HCT116 (cell line): ENCODE results near the gene GSDMA. TPM values are rescaled to one million over a fixed set of nuclear protein-coding genes. Genes with fewer than 3 reads are reported as not detected.

ENCODE experiments used
- ATAC-seq: fragments of 200-7000 bp; cut with Tn5 transposase; 2 replicates; pipeline ENCODE4 v1.9.1; 2020; ENCODE audit warnings: mild to moderate bottlenecking, moderate library complexity
- BruUV-seq: library from RNA; stranded (reverse); fragments of 400-500 nt; replicated peaks from 2 replicates; lab custom pipeline; 2021; lab: Mats Ljungman, UMichigan
- CTCF ChIA-PET: fragments of 300-600 bp; sonication (Branson Sonifier 250); formaldehyde crosslinking; loops from one replicate; lab custom pipeline; 2021; ENCODE audit warnings: antibody characterized with exemption; lab: Charles Lee
- POLR2A ChIA-PET: fragments of 300-600, 350-600 bp; sonication (Branson Sonifier 250); formaldehyde crosslinking; loops from one replicate; lab custom pipeline; 2021; ENCODE audit warnings: antibody characterized with exemption; lab: Charles Lee
- RAD21 ChIA-PET, 2 experiments: fragments of 300-600 bp; sonication (Branson Sonifier 250); formaldehyde crosslinking; loops; one replicate each; lab custom pipeline; 2023; ENCODE audit warnings: low total read pairs in 2 of 2; ENCODE audit not compliant: uncharacterized antibody in 2 of 2, unreplicated experiment in 2 of 2, low non-redundant PET in 1 of 2; lab: Charles Lee
- DNase-seq: peaks from one replicate; pipeline ENCODE4 v3.0.0-alpha.2; 2010; ENCODE audit warnings: low read depth, low spot score
- H2AFZ ChIP-seq: fragments of 200-600 bp; shearing (Covaris generic), sonication (generic); 2 replicates; pipeline ENCODE4 v1.6.1; 2017; ENCODE audit warnings: low read depth, mixed run types, mixed read lengths, antibody characterized with exemption, low read length; ENCODE audit not compliant: poor library complexity, severe bottlenecking
- H3K27ac ChIP-seq: 2 replicates; pipeline ENCODE4 v1.5.1; 2012; ENCODE audit warnings: low read depth, low read length
- H3K27me3 ChIP-seq: fragments of 200-600 bp; sonication (generic); 2 replicates; pipeline ENCODE4 v1.6.1; 2016; ENCODE audit warnings: mixed run types, low read length, mixed read lengths; ENCODE audit not compliant: insufficient read depth
- H3K36me3 ChIP-seq, 2 experiments: fragments of 200-500 bp in 1 of 2; fragments of 200-600 bp in 1 of 2; sonication (Bioruptor generic) in 1 of 2; sonication (generic) in 1 of 2; 2 replicates each; pipeline versions ENCODE4 v1.5.1 to v1.6.1; 2014 to 2016; ENCODE audit warnings: low read length in 2 of 2, inconsistent platforms in 1 of 2, mixed read lengths in 1 of 2, mixed run types in 1 of 2; ENCODE audit not compliant: insufficient read depth in 2 of 2, control insufficient read depth in 1 of 2
- H3K4me1 ChIP-seq, 2 experiments: fragments of 200-600 bp in 1 of 2; sonication (generic) in 1 of 2; 2 replicates each; pipeline versions ENCODE4 v1.5.1 to v1.6.1; 2012 to 2017; ENCODE audit warnings: low read length in 2 of 2, inconsistent platforms in 1 of 2, mild to moderate bottlenecking in 1 of 2, mixed read lengths in 1 of 2, mixed run types in 1 of 2, moderate library complexity in 1 of 2; ENCODE audit not compliant: insufficient read depth in 2 of 2, control insufficient read depth in 1 of 2
- H3K4me2 ChIP-seq: fragments of 200-600 bp; sonication (generic); 2 replicates; pipeline ENCODE4 v1.6.1; 2017; ENCODE audit warnings: mixed run types, low read length, mixed read lengths
- H3K4me3 ChIP-seq, 2 experiments: fragments of 200-600 bp in 1 of 2; sonication (generic) in 1 of 2; replicated peaks in 1 of 2; 2 replicates each; pipeline ENCODE4 v1.5.1; 2011 to 2016; ENCODE audit warnings: low read length in 2 of 2, control low read depth in 1 of 2, low read depth in 1 of 2, mild to moderate bottlenecking in 1 of 2, mixed read lengths in 1 of 2, mixed run types in 1 of 2
- H3K79me2 ChIP-seq: fragments of 200-600 bp; sonication (generic); 2 replicates; pipeline ENCODE4 v1.6.1; 2017; ENCODE audit warnings: mild to moderate bottlenecking, mixed run types, low read length, moderate library complexity, mixed read lengths; ENCODE audit not compliant: insufficient read depth
- H3K9ac ChIP-seq: fragments of 200-600 bp; sonication (generic); 2 replicates; pipeline ENCODE4 v1.6.1; 2016; ENCODE audit warnings: low read length, mixed read lengths
- H3K9me2 ChIP-seq: fragments of 200-600 bp; sonication (generic), shearing (Covaris generic); 2 replicates; pipeline ENCODE4 v1.6.1; 2017; ENCODE audit warnings: mixed run types, mild to moderate bottlenecking, moderate library complexity; ENCODE audit not compliant: insufficient read depth
- H3K9me3 ChIP-seq, 2 experiments: fragments of 200-500 bp in 1 of 2; fragments of 200-600 bp in 1 of 2; sonication (Bioruptor generic) in 1 of 2; sonication (generic) in 1 of 2; 2 replicates each; pipeline ENCODE4 v1.6.1; 2014 to 2017; ENCODE audit warnings: low read length in 2 of 2, mixed read lengths in 2 of 2, inconsistent platforms in 1 of 2, low read depth in 1 of 2, mild to moderate bottlenecking in 1 of 2, mixed run types in 1 of 2, moderate library complexity in 1 of 2; ENCODE audit not compliant: control insufficient read depth in 1 of 2, insufficient read depth in 1 of 2
- H4K20me1 ChIP-seq: fragments of 200-600 bp; sonication (generic), shearing (Covaris generic); 2 replicates; pipeline ENCODE4 v1.6.1; 2017; ENCODE audit warnings: mixed run types, mild to moderate bottlenecking, moderate library complexity; ENCODE audit not compliant: insufficient read depth
- CBX3 ChIP-seq: IDR thresholded peaks from 2 replicates; pipeline ENCODE4 v1.6.1; 2012; ENCODE audit warnings: low read depth
- CEBPB ChIP-seq: IDR thresholded peaks from 2 replicates; pipeline ENCODE4 v1.6.1; 2012; ENCODE audit warnings: low read depth
- ELF1 ChIP-seq: IDR thresholded peaks from 2 replicates; pipeline ENCODE4 v1.6.1; 2012; ENCODE audit warnings: low read depth, borderline replicate concordance
- EZH2 ChIP-seq: fragments of 200-600 bp; sonication (generic); IDR thresholded peaks from 2 replicates; pipeline ENCODE4 v1.6.1; 2017; ENCODE audit warnings: antibody characterized with exemption, mixed run types
- JUND ChIP-seq: IDR thresholded peaks from 2 replicates; pipeline ENCODE4 v1.6.1; 2012
- POLR2A ChIP-seq: IDR thresholded peaks from 2 replicates; pipeline ENCODE4 v1.7.0; 2011; ENCODE audit warnings: borderline replicate concordance; ENCODE audit not compliant: insufficient read depth, insufficient read length; ENCODE audit errors: extremely low read depth
- POLR2AphosphoS5 ChIP-seq: IDR thresholded peaks from 2 replicates; pipeline ENCODE4 v1.6.1; 2011; ENCODE audit warnings: mild to moderate bottlenecking, low read depth, low read length, moderate library complexity
- RAD21 ChIP-seq: IDR thresholded peaks from 2 replicates; pipeline ENCODE4 v1.6.1; 2012; ENCODE audit warnings: low read depth, mild to moderate bottlenecking
- YY1 ChIP-seq: IDR thresholded peaks from 2 replicates; pipeline ENCODE4 v1.6.1; 2011; ENCODE audit warnings: low read length, low read depth, moderate library complexity, mild to moderate bottlenecking; ENCODE audit not compliant: insufficient replicate concordance; ENCODE audit errors: extremely low read depth
- ZFX ChIP-seq: fragments of 450-650 bp; IDR thresholded peaks from 2 replicates; pipeline ENCODE4 v1.6.1; 2017
- ZNF274 ChIP-seq: fragments of 200-500 bp; sonication (Bioruptor generic); IDR thresholded peaks from 2 replicates; pipeline ENCODE4 v1.6.1; 2014; ENCODE audit warnings: mild to moderate bottlenecking, low read depth, low read length, inconsistent platforms
- intact Hi-C: fragments of 100-400 bp; cut with micrococcal nuclease; formaldehyde crosslinking; loops from 2 replicates; pipeline ENCODE4 v1.10.0; 2022
- total RNA-seq: library from RNA; stranded (reverse); gene quantifications from one replicate; pipeline ENCODE4 v1.2.1, GENCODE V29; 2021; ENCODE audit not compliant: unreplicated experiment
- TF ChIP-seq, protein P1 (sequence below): IDR thresholded peaks from 2 replicates; pipeline ENCODE4 v1.6.1; 2011; ENCODE audit warnings: mild to moderate bottlenecking, low read length, moderate library complexity; ENCODE audit not compliant: insufficient replicate concordance; ENCODE audit errors: extremely low read depth
- TF ChIP-seq, protein P2 (sequence below), 3 experiments: fragments of 200-600 bp in 1 of 3; sonication (generic) in 1 of 3; IDR thresholded peaks in 2 of 3; conservative IDR thresholded peaks in 1 of 3; 2 replicates each; pipeline ENCODE4 v1.5.1; 2012 to 2017; ENCODE audit warnings: low read depth in 2 of 3, low read length in 2 of 3, antibody characterized with exemption in 1 of 3, borderline replicate concordance in 1 of 3, control low read depth in 1 of 3, mild to moderate bottlenecking in 1 of 3, mixed read lengths in 1 of 3, mixed run types in 1 of 3, moderate library complexity in 1 of 3; ENCODE audit not compliant: insufficient read depth in 1 of 3

GSDMA gene
- total RNA-seq, 1 experiment from 2014 or later = not detected

DNA sequence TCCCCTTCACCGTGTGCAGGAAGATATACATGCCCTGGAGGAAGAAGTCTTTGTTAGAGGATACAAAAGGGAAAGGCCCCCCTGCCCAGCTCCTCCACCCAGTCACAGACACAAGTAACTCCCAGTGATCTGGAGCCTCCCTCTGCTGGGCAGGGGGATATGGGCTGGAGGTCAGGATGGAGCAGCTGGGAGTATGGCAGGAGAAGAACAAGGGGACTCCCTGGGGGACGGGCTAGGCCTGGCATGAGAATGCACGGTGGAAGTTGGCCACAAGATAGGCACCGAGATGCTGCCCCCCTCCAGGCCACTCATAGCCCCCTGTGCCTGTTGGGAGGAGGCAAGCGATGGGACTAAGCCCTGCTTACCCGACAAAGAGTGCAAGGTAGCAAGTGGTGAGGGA lies 39.6 kb upstream of the GSDMA start:
- ATAC-seq = no peak
- ChIA-PET RAD21 (no interaction called here), POLR2A (no interaction called here)
- BruUV-seq = no TSS peak
- peaks cover 5 to 31% of the 10 kb centered on the region in 2 experiments; a peak in 2 of 4 replicates for H3K36me3 ChIP-seq
- no peak overlapping the region for H2AFZ ChIP-seq
- no peak for DNase-seq
- peaks cover 0 to 15% of the 10 kb centered on the region in 2 experiments; a peak in 3 of 4 replicates for H3K4me1 ChIP-seq
- no peaks in the 10 kb centered on the region for H4K20me1 ChIP-seq
- TF ChIP-seq CEBPB (no peak), RAD21 (no peak), POLR2AphosphoS5 (no peak), ZFX (no peak)
- TF ChIP-seq, protein P1, sequence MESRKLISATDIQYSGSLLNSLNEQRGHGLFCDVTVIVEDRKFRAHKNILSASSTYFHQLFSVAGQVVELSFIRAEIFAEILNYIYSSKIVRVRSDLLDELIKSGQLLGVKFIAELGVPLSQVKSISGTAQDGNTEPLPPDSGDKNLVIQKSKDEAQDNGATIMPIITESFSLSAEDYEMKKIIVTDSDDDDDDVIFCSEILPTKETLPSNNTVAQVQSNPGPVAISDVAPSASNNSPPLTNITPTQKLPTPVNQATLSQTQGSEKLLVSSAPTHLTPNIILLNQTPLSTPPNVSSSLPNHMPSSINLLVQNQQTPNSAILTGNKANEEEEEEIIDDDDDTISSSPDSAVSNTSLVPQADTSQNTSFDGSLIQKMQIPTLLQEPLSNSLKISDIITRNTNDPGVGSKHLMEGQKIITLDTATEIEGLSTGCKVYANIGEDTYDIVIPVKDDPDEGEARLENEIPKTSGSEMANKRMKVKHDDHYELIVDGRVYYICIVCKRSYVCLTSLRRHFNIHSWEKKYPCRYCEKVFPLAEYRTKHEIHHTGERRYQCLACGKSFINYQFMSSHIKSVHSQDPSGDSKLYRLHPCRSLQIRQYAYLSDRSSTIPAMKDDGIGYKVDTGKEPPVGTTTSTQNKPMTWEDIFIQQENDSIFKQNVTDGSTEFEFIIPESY = no peak
- TF ChIP-seq, all 23 proteins: peak for 0
- Histone ChIP-seq H3K27ac (no peak overlapping the region), H3K4me3 (no peak overlapping the region), H3K4me2 (no peak overlapping the region), H3K9me2 (no peaks in the 10 kb centered on the region), H3K79me2 (peaks cover 24% of the 10 kb centered on the region; the same call in 1 of the 2 replicates), H3K9ac (no peak overlapping the region), H3K27me3 (no peaks in the 10 kb centered on the region), H3K9me3 (no peaks in the 10 kb centered on the region)
- intact Hi-C loops = no loop called here
- CTCF ChIA-PET = no interaction called here

DNA sequence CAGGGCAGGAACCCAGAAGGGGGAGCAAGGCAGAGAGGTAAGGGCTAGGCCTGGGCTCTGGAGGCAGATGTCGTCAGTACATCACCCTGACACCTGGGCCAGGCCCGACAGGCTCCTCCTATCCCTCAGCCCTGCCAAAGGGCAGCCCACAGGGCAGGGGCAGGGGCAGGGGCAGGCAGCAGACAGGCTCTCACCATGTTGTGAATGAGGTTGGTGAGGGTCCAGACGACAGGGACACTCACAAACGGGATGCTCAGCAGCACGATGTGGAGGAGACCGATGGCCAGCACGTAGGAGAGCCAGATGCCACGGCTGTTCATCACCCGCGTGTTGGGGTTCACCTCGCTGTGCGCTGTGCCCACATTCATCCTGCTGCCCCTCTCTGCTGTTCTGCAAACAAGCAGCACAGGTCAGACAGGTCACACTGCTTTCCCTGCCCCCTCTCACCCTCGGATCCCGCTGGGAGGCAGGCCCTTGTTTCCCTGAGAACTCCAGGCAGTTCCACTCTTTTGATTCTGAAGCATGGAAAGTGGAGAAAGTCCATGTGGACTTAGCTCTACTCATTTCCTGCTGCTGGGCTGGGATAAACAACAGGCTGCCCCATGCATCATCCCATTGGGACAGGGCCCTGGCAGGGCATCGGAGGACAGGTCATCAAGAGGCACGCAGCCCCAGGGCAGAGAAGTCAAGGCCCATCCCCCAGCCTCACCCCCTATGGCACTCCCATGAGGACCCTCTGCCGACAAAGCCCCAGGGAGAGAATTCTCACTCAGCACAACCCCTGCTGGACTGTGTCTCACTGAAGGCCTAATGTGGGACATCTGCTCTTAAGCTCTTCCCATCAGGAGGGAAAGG lies 38.7 kb upstream of the GSDMA start:
- no TSS peak for BruUV-seq
- RAD21 ChIA-PET = no interaction called here
- CTCF ChIA-PET = no interaction called here
- Histone ChIP-seq H3K27me3 (no peaks in the 10 kb centered on the region), H3K36me3 (peaks cover 5 to 31% of the 10 kb centered on the region in 2 experiments; a peak in 2 of 4 replicates), H3K9ac (no peak overlapping the region), H3K79me2 (peaks cover 24% of the 10 kb centered on the region; the same call in 1 of the 2 replicates), H2AFZ (no peak overlapping the region), H3K9me2 (no peaks in the 10 kb centered on the region), H3K4me1 (peaks cover 8 to 23% of the 10 kb centered on the region in 2 experiments), H3K4me2 (no peak overlapping the region), H3K4me3 (no peak overlapping the region), H4K20me1 (no peaks in the 10 kb centered on the region), H3K27ac (no peak overlapping the region), H3K9me3 (no peaks in the 10 kb centered on the region)
- intact Hi-C loops = no loop called here
- POLR2A ChIA-PET = no interaction called here
- ATAC-seq = no peak
- no peak for DNase-seq
- TF ChIP-seq POLR2AphosphoS5 = no peak
- TF ChIP-seq CBX3 = no peak
- no peak for TF ChIP-seq EZH2
- no peak for TF ChIP-seq ELF1
- no peak for TF ChIP-seq RAD21
- TF ChIP-seq CEBPB = no peak
- no peak for TF ChIP-seq JUND
- no peak for TF ChIP-seq ZNF274
- TF ChIP-seq POLR2A = no peak
- TF ChIP-seq, protein P2, sequence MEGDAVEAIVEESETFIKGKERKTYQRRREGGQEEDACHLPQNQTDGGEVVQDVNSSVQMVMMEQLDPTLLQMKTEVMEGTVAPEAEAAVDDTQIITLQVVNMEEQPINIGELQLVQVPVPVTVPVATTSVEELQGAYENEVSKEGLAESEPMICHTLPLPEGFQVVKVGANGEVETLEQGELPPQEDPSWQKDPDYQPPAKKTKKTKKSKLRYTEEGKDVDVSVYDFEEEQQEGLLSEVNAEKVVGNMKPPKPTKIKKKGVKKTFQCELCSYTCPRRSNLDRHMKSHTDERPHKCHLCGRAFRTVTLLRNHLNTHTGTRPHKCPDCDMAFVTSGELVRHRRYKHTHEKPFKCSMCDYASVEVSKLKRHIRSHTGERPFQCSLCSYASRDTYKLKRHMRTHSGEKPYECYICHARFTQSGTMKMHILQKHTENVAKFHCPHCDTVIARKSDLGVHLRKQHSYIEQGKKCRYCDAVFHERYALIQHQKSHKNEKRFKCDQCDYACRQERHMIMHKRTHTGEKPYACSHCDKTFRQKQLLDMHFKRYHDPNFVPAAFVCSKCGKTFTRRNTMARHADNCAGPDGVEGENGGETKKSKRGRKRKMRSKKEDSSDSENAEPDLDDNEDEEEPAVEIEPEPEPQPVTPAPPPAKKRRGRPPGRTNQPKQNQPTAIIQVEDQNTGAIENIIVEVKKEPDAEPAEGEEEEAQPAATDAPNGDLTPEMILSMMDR (IDR thresholded peaks at IDR 0.05 in 2 of 3, conservative IDR thresholded peaks at IDR 0.05 in 1 of 3; ENCODE audit: borderline replicate concordance in 1 of 3, insufficient read depth in 1 of 3, low read depth in 2 of 3, low read length in 2 of 3) = no peak
- no peak for TF ChIP-seq YY1
